GM12872 (cell line): ENCODE results near the gene DUS4L.

ENCODE experiments used
- CTCF ChIP-seq: IDR thresholded peaks from 3 replicates; pipeline ENCODE4 v1.5.1; 2011; ENCODE audit warnings: low read depth, mild to moderate bottlenecking, low read length, moderate library complexity; ENCODE audit not compliant: insufficient read depth

DUS4L gene

GRCh38 chr7:107609811-107610261 is 46.1 kb downstream of the DUS4L start:
- TF ChIP-seq CTCF, result no peak

DNA sequence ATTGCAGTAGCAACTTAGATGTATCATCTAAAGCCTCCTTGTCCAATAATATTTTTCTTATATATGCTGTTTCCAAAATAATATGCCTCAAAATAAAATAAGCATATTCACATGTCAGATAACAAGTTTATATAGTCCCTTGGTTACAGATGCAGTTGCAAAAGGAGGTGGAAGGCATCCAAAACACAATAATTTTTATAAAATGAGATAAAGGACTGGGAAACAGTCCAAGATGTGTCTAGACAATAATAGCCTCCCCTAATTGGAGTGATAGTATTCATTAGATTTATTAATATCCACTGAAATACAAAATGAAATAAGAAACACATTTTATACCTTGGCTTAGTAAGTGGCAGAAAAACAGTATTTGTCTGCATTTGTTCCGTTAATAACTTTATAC is 46.6 kb downstream of the DUS4L start:
- no peak for TF ChIP-seq CTCF

GRCh38 chr7:107613439-107613838 is 49.7 kb downstream of the DUS4L start:
- no peak for TF ChIP-seq CTCF

DNA sequence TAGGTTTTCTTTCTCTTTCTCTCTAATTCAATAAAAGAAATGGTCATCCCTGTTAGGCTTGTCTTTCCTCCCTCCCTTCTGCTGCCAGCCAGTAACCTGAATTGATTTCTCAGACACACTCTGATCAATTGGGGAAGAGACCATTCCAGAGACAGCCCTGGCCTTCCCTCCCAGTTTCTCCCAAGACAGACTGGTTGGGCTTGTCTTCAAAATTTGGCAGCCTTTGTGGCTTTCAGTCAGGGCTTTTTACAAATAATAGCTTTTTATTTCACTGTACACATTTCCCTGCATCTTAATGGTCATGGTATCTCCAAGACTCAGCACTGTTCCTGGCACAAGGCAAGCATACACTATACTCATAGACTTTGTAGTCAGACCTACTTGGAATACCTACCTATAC is 50.2 kb downstream of the DUS4L start:
- TF ChIP-seq CTCF, result no peak

- no peak for TF ChIP-seq CTCF
These were observed 50.7 kb downstream of the DUS4L start for GRCh38 chr7:107614425-107614824.

GRCh38 chr7:107615910-107616680 is 52.3 kb downstream of the DUS4L start:
- TF ChIP-seq CTCF, result no peak

DNA sequence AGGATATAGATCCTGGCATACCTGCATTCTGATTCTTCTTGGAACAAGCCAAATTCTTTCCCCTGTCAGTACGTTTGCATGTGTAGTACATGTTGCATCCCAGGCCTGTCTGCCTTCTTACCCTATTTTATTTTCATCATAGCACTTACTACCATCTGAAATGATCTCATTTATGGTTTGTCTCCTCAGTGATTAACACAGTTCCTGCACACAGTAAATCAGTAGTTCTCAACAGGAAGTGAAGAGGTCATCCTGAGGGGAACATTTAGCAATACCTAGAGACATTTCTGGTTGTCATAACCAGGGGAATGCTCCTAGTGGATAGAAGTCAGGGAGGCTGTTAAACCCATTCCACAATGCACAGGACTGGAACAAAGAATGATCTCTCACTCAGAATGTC is 58.7 kb downstream of the DUS4L start:
- TF ChIP-seq CTCF, result no peak
